GM18907 (cell line): ENCODE results near the gene NATD1.

Experiments
- ATAC-seq: cut with Tn5 transposase; IDR thresholded peaks from one replicate; pipeline ENCODE4 v1.9.1; 2021; ENCODE audit warnings: mild to moderate bottlenecking, moderate library complexity; ENCODE audit not compliant: unreplicated experiment

Gene NATD1

DNA sequence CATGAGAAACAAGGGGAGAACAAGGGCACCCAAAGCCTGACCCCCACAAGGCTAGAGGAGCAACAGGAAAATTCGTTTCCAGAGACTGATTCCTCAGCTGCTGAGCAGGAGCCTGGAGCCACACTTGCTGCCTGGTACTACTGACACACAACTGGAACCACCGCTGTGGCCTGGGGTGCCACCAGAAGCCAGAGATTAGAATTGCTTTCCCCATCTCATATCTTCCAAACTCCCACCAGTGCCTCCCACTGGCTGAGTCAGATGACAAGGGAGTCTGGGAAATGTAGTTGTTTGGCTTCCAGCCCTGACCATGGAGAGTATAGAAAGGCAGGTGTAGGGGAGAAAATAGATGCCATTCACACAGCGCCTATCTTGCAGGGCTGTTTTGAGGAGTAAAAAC lies 35.1 kb downstream of the NATD1 start:
- ATAC-seq = no peak

DNA sequence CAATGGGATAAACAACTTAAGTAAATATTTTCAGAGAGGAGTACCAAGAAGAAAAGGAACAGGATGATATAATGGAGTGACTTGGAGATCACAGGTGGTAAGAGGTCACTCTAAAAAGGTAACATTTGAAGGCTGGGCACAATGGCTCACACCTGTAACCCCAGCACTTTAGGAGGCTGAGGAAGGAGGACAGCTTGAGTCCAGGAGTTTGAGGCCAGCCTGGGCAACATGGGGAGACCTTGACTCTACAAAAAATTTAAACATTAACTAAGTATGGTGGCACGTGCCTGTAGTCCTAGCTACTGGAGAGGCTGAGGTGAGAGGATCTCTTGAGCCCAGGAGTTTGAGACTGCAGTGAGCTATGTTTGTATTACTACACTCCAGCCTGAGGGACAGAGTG lies 35.9 kb downstream of the NATD1 start:
- no peak for ATAC-seq

DNA sequence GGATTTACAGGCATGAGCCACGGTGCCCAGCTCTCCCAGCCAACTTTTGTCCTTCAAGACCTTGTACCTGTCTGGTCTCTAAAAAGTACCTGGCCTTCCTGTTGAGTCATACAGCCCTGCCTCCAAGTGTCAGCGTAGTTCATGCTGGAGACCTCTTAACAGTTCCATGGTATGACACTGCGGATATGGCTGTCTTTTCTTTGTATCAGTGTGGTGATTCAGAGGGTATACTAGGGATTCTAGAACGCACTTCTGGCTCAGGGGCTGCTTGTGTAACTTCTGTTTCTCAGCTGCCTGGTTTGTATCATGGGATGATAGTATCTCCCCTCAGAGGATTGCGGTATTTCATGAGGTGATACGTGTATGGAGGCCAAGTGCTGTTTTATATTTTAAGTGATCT lies 37.3 kb downstream of the NATD1 start:
- no peak for ATAC-seq

DNA sequence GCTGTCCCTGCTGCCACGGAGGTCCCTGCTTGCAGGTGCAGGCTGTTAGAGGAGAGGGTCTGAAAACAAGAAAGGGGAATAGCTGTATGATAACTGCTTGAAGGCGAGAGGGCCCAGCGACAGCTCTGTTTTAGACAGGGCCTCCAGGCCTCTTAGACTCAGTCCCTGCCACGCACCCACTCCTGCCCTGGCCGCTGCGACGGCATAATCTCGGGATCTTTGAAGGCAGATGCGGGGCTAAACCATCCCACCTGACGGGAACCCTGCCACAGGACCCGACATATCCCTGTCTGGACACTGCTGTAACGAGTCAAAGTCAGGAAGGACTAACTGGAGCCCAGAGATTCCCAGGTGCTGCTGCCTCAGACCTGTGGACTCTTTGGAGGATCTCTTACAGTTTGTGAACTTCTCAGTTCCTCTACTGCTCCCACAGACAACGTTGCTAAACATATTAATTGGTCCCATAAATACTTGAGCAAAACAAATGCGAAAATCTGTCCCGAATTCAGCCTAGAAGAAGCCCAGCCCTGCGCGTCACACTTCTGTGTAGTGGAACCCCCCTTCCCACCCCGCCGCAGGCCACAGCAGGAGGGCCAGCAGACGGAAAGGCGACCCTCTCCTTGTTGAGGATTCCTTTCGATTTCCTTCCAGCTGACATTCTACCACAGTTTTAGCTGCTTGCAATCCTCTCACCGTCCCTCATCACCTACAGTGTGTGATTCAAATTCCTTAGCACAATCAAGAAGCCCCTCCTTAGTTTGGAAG lies 38.3 kb downstream of the NATD1 start:
- ATAC-seq = peak; percentile 23

DNA sequence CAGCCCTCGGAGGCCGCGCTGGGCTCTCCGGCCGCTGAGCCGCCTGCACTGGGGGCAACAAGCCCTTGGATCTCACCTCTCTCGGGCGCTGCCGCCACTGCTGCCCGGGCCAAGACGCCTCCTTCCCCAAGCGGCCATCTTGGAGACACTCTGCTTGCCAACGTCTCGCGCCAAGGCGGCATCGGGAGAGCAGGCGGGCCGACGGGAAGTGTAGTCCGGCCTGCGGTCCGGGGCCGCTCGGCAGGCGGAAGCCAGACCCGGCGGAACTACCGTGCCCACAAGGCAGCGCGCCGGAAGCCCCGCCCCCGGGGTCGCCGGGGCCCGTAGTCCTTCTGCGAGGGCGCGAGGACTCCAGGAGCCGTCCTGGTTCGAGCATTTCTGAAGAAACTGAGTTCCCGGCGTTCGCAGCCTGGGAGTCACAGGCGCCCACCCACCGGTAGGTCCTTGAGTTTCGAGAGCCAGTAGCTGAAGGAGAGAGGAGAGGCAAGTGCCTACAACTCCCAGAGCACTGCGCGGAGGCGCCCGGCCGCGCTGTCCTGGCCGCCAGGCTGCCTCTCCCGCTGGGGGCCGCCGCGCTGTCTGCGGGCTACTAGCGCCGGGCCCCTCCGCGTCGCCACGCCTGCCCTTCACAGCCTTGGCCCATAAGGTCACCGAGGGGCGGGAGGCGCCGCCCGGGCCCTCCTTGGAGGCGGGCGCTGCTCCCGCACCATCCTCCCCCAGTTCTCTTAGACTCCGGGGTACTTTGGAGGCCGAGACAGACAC lies 39.0 kb downstream of the NATD1 start, which contains the start of gene TMEM11:
Gene TMEM11 (minus strand): TSS at position 147 of the 762 bp plus-strand sequence. CDS start 9 bp downstream, at position 138.
- peak; percentile 89 for ATAC-seq

DNA sequence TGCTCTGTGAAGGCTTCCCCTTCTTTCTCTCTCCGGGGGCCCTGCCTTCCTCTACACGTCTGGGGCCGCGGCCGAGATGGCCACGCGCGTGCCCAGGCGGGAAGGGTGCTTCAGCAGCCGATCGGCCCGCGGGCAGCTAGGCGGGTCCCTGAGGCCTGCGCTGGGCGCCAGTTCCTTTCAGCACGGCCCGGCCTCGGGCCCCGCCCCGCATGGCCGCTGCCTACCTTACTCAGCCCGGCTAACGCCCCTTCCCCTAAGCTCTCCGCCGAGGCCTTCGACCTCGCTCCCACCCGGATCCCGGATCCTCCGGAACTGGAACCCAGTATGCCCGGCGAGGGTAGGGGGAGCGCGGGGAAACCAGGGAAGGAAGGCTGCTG lies 39.6 kb downstream of the NATD1 start:
- ATAC-seq = peak; percentile 23

DNA sequence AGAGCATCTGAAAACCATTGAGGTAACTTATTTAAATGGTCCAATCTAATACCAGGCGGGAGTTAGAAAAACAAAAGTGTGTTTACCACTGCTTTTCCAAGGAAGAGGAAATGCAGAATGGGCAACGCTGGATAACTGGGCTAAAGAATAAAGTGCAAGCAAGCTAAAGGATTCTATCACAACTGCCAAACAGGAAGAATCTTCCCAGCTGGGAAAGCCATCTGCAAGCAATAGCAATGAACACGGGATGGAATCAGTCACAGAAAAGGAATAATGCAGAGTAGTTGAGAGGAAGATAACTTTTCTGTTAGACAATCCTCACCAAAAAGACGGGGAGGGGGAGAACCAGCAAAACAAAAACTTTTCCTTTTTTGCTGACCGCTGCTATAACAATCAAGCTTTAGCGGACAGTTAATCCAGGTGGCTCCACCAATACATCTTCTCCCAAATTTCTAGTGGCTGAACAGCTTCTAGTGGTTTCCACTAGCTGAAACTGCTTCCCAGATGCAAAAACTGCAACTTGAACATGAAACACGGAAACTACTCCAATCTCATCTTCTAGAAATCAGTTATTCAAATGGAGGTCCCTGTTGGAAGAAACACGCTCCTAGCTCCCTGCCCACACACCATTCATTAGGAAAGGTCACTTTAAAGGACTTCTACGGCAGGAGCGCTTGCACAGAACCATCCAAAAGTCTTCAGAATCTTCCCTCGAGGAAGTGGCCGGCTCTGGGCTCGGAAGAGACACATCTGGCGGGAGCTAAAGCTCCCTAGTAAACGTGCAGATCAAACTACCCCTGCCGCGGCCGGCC lies 40.2 kb downstream of the NATD1 start:
- no peak for ATAC-seq

DNA sequence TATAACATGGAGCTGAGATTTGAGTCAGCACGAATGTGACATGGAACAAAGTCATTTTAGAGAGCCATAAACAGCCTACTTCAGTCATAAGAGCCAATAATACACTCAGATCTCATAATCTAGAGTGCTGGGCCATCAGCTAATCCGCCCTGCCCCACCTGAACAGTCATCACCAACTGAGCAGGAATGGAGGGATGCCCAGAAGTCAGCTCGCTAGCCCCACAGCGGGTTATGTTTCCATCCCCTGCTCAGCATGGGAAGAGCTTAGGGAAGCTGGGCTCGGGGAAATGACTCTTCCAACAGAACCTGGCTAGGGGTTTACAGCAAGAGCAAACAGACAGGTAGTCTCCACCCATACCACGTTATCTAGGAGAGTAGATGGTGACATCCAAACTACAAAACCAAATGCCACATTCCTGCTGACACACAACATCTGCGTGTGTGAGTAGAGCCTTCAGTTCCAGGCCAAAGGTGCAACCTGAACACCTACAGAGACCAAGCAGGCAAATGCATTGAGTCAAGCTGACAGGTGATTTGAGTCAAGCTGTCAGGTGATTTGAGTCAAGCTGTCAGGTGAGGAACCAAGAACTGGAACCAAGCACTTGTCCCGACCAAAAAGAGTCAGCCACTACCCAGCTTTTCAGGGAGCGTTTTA lies 41.3 kb downstream of the NATD1 start:
- ATAC-seq = no peak

DNA sequence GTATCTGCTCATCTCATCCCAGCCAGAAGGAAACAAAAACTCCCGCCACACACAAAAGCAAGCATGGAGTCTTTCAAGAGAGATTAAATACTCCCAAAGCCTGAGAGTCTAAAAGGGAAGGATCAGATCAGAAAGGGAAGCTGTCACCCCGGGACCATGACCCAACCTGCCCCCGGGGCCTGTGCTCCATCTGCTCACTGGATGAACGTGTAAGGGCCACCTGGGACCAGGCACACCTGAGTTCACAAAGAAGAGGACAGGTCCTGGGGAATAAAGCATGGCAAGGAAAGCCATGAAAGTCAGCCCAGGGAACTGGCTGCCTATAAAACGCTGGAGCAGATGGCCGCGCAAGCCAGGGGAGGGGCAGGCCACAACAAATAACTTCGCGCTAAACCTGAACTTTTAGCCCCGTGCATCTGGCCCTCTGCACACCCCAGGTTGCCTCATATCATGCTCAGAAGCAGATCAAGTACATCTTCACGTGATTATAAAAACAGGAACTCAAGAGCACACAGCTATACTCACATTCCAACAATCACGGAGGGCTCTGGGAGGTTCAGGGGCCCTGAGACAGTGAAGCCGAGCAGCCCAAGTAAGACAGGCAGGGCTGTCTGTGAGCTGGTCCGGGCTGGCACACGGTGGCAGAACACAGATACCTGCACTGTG lies 42.7 kb downstream of the NATD1 start:
- no peak for ATAC-seq

DNA sequence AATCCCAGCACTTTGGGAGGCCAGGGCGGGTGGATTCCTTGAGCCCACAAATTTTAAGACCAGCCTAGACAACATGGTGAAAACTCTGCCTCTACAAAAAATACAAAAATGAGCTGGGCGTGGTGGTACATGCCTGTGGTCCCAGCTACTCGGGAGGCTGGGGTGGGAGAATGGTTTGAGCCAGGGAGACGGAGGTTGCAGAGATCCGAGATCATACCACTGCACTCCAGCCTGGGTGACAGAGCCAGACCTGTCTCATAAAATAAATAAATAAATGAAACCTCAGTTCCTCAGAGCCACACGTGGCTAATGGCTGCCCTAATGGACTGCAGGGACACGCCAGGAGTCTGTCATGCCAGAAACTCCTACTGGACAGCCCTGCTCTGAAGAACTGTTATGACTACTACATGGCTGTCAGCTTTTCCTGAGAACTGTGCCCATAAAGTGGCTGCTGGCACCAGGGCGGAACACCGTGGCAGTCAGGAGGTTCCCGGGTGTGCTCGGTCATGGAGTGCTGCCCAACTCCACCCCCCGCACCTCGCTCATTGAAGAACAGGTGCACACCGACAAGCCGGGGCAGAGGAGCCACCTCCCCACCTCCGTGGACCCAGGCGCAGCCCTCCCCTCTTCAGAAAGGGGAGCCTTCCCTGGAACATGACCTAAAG lies 43.6 kb downstream of the NATD1 start:
- ATAC-seq = no peak

DNA sequence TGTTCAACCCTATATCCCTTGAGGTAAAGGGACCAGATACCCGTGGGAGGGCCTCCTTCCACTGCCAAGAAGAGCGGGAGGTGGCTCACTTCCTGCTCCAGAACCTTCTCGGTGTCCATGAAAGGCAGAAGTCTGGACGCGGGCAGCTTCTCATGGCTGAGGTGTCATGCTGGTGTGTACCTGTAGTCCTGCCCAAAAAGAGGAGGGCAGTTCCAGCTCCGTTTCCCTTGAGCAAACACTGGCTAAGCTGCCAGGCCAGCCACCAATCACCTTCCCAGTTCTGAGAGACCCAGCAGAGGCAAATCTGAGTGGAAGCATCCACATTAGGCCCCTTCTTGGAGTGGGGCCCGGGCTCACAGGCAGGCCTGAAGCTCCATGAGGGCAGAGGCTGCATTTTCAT lies 44.9 kb downstream of the NATD1 start:
- no peak for ATAC-seq

DNA sequence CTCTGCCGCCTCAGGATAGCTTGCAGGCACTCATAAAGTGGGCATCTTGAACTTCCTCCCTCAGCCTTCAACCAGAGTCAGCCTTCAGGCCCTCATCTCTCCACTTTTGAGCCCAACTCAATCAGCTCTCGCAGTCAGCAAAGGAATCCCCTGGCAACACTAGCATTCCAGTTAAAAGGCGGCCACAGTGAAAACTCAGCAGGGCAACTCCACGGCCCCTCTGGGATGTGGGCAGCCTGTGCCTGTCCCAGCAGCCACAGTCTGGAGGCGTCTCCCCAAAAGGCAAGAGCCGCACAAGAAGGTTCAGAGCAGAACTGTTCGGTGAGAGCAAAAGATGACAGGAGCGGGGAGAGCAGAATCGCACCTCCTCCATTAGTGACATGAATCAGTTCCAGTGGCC lies 48.3 kb downstream of the NATD1 start:
- no peak for ATAC-seq

DNA sequence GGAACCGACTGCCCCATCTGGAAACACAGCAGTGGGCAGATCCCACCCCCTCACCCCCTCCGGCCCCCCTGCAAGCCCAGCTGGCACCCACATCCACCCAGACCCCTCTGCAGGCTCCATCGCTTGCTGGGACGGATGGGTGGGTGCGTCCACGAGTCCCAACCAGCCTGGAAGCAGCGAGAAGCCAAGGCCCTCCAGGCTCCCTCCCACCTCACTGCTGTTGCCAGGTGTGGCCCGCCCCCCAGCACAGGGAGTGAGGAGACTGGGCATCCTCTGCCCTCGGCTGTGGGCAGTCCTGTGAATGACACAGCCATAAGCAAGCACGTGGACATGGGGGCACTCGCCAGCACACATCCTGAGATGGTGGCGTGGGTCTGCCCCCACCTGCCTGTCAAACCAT lies 50.7 kb downstream of the NATD1 start:
- ATAC-seq = no peak

DNA sequence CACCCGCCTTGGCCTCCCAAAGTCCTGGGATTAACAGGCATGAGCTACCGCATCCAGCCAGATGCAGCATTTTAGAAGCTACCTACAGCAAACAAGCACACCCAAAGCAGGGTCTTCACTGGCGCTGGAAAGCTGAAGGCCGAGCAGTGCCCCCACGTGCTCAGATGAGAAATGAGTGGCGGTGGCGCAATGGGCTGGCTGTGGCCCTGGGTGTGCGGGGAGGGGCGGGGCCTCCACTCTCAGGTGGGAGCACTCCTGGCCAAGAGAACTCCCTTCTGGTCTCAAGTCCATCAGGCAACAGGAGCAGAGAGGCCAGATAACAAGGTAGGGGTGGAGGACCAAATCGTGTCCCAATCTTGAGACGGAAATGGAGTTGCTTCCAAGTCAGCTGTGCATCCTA lies 51.3 kb downstream of the NATD1 start:
- ATAC-seq = no peak

DNA sequence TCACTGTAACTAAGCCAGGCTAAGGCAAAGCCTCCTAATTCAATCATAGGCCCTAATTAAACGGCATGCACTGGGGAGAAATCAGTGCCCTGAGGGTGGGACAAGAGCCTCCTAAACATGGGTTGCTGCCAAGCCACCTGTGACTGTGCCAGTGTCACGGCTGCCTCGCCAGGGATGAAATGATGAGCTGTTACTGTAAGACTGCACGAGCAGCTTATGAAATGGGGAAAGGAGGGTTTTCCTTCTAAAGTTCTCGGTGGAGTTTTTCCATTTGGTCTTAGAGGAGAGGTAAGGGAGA lies 52.0 kb downstream of the NATD1 start:
- ATAC-seq = no peak

DNA sequence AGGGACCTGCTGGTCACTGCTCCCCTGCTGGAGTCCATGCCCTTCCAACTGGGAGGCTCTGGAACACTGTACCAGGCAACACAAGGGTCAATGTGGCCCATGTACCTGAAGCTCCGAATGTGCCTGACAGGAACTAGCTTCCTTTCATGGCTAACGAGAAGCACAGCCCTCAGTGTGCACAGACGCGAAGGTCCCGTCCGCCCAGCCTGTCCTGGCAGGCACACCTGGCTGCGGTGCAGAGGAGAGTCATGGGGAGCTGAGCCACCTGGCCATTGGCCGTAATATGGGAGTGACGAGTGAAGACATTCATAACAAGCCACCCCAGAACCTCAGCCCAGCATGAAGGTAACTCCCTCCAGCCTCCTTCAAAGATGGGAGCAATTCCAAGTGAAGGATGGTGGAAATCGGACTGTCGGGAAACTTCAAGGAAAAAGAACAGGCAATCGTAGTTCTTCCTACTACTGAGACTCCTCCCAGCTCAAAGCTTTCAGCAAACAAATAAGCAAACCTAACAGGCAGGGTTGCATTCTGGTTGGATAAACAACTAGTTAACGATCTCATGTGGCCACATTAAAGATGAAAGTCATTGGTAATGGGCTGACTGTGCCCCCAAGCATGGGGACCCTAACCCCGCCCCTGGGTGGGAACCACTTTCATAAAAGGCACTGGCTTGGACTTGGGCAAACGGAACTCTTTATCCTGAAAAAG lies 52.5 kb downstream of the NATD1 start:
- ATAC-seq = no peak

DNA sequence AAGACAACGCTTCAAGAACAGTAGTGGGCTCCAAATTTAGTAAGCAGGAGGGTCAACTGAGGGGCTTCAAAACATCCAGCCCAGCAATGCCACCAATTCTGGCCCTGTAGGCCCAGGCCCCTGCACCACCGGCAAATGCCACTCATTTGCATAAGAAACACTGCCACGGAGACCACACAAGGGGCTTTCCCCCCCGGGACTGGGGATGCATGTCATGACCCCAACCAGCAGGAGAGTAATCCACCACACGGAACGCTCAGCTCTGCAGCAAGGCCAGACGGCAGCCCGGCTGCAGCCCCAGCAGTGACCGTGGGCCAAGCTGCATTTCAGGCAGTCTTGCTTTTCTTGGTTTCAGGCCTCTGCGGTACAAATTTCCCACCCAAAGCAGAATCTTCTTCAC lies 53.4 kb downstream of the NATD1 start:
- no peak for ATAC-seq

DNA sequence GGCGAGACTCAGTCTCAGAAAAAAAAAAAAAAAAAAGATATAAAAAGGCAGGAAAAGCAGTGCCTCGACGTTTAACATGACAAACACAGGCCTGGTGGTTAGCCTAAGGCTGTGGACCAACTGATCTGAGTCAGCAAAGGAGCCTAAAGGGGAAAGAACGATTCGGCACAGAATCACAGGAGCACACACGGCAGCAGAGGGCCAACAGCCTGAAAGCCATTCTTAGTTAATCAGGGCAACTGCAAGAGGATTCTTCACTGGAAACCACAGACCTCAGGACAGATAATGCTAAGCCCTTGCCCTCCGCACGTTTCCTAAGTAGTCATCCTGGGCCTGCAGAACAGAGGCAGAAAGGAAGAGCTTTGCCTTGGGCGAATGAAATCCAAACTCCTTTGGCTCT lies 53.9 kb downstream of the NATD1 start:
- ATAC-seq = no peak

DNA sequence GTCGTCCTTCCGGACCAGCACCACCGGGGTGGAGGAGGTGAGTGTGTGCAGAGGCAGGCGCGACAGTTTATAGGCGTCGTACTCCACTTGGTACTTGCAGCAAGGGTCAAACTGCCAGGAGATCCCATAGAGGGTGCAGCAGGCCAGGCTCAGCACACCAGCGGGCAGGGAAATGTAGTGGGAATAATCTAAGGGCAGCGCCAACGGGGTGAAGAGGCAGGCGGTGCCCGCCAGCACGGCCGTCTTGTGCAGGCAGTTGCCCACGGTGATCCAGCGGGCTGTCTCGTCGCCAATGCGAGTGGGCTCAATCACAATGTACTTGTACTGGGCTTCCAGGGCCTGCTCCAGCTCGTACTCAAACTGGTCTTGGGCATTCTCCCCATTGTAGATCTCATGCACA lies 54.8 kb downstream of the NATD1 start:
- ATAC-seq = no peak

DNA sequence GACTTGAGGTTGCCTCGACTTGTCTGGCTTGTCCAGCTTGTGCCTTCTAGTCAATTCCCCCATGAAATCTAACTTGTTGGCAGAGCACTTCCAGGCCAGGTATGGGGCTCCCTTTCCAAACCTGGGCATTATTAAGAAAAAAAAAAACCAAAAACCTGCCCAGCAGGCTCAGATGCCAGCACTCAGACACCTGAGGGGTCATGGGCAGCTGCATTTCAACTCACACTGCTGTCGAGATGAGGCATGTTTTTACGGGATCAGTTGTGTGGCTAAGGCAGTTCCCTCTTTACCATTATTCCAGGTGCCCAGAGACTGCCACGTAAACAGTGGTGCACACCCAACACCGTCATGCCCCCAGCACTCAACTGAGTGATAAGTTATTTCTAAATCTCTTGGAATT lies 57.1 kb downstream of the NATD1 start:
- no peak for ATAC-seq
